ENCODE measurements around the gene PNN.
"Not testable (repeated sequence)": the region's sequence is repeated elsewhere in the genome, so short reads cannot be mapped to it uniquely, and the experiment has no call there.

Gene PNN

DNA sequence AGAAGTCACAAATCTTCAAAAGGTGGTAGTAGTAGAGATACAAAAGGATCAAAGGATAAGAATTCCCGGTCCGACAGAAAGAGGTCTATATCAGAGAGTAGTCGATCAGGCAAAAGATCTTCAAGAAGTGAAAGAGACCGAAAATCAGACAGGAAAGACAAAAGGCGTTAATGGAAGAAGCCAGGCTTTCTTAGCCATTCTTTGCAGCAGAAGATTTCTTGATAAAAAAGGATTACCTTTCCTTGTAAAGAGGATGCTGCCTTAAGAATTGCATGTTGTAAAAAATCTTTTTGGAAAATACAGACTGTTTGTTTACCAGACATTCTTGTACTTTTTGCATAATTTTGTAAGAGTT, 6.6 kb downstream of the PNN start:
- no peak for DNase-seq

DNA sequence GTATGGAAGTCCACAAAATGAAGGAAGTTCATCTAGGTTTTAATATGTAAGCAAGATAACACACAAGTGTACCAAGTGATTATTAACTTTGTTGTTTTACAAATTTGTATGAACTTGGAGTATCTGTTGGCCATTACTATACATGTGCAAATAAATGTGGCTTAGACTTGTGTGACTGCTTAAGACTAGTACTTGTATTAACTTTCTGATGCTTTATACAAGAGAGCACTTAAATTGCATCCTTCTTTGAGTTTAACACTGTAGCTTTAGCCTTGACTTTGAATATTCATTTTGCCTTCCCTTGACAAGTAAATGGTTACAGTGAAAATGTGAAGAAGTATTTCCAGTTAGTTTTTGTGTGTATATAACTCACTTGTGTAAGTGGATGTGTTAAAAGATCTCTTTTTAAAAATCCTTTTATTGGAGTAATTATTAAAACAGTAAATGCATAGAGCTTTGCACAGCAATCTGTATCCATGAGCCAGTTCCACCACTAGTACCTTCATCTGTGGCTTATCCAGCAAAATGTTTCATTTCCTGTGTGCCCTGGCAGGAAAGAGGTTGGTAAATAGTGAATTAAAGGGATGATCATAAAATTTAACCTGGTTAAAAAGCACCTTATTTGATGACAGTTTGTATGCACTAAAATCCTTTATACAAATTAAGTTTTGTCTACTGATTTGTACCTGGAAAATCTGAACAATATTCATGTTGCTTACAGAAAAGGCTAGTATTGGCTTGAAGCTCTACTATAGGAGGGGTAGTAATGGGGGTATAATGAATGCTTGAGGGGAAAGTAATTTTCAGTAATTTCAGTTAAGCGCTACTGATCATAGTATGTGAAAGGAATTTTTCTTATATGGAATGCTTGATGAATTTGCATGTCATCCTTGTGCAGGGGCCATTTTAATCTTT, 8.0 kb downstream of the PNN start:
- DNase-seq, result no peak

DNA sequence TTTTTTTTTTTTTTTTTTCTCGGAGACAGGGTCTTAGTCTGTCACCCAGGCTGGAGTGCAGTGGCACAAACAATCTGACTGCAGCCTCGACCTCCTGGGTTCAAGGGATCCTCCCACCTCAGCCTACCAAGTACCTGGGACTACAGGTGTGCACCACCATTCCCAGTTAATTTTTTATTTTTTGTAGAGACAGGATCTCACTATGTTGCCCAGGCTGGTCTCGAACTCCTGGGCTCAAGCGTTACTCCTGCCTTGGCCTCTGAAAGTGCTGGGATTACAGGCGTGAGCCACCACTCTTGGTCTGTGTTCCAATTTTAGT, 8.6 kb downstream of the PNN start:
- DNase-seq, result not testable (repeated sequence)

DNA sequence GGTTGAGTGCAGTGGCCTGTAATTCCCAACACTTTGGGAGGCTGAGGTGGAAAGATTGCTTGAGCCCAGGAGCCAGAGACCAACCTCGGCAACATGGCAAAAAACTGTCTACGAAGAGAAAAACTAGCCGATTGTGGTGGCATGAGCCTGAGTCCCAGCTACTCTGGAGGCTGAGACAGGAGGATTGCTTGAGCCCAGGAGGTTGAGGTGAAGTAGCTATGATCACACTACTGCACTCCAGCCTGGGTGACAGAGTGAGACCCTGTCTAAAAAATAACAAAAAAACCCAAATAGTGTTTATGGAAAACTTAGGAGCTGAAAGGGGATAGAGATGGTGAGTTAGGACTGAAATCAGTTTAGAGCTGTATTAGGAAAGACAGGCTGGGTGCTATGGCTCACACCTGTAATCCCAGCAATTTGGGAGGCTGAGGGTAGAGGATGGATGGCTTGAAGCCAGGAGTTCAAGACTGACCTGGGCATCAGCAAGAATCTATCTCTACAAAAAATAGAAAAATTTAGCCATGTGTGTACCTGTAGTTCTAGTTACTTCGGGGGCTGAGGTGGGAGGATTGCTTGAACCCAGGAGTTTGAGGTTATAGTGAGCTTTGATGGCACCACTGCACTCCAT, 9.7 kb downstream of the PNN start:
- DNase-seq, result no peak

GRCh38 chr14:39185256-39186049, 10.4 kb downstream of the PNN start:
- no peak for DNase-seq

DNA sequence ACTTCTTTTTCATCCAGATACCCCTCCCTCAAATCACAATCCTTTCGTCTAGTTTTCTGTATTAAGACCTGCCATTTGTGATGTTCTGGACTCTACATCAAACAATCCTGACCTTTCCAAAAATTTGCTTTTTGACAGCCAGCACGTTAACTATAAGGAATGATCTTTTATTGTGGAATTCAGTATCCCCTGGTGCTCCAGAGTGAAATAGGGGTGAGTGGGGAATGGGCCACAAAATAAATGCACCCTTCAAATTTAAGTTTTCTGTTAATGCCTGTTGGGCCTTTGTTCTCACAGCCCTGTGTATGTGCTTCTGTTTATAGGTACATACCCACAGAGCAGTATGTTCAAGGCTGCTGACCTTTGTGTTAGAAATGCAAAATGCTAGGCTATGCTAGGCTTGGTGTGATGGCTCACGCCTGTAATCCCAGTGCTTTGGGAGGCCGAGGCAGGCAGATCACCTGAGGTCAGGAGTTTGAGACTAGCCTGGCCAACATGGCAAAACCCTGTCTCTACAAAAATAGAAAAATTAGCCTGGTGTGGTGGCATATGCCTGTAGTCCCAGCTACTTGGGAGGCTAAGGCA, 12.0 kb downstream of the PNN start:
- no peak for DNase-seq

- DNase-seq, result no peak
Measured at GRCh38 chr14:39203659-39204606, 28.9 kb downstream of the PNN start.

- not testable (repeated sequence) for DNase-seq
Measured at GRCh38 chr14:39207430-39207829, 32.4 kb downstream of the PNN start.

- no peak for DNase-seq
Measured at GRCh38 chr14:39211109-39211741, 36.2 kb downstream of the PNN start.

DNA sequence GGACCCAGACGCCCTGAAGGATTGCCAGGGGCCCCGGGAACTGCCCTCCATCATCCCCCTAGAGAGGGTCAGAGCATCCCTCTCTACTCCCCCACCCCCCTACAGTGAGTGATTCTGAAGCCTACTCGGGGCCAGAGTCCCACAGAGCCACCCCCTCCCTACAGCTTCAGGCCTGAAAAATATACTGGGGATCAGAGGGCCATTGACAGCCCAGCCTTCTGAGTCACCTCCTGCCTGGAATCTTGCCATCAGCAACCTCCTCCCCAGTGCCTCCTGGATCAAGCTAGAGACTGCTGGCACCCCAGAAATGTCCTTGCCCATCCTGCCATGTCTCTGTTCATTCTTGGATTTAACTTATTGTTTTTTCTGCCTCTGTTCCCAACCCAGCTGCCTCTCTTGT, 37.0 kb downstream of the PNN start:
- no peak for DNase-seq

GRCh38 chr14:39212693-39213092, 37.6 kb downstream of the PNN start:
- DNase-seq, result no peak

DNA sequence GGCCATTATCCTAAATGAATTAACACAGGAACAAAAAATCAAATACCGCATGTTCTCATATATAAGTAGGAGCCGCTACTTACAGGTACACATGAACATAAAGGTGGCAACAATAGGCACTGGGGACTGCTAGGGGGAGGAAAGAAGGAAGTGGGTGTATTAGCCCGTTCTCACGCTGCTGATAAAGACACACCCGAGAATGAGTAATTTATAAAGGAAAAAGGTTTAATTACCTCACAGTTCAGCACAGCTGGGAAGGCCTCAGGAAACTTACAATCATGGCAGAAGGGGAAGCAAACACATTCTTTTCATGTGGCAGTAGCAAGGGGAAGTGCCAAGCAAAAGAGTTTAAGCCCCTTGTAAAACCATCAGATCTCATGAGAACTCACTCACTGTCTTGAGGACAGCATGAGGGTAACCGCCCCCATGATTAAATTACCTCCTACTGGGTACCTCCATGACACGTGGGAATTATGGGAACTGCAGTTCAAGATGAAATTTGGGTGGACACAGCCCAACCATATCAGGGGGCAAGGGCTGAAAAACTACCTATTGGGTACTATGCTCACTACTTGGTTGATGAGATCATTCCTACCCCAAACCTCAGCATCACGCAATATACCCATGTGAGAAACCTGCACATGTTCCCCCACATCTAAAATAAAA, 42.3 kb downstream of the PNN start:
- DNase-seq, result no peak

GRCh38 chr14:39218171-39218769, 43.2 kb downstream of the PNN start:
- no peak for DNase-seq

DNA sequence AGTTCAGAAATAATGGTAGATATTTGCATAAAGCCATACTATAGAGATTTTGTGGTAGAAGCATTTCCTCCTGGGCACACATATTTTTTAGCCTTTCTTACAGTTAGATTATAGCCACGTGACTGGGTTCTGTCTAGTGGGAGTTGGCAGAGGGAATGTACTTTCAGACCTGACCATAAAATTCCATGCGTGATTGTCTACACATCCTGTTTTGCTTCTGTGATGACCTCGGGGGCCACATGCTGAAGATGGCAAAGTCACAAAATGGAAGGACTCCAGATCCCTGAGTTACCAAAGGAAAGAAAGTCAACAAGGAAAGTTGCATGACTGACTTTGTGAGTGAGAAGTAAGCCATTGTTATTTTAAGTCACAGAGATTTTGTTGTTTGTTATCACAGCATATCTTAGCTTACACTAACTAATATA, 44.0 kb downstream of the PNN start:
- DNase-seq, result no peak

- not testable (repeated sequence) for DNase-seq
Measured at GRCh38 chr14:39220473-39220872, 45.4 kb downstream of the PNN start.

DNA sequence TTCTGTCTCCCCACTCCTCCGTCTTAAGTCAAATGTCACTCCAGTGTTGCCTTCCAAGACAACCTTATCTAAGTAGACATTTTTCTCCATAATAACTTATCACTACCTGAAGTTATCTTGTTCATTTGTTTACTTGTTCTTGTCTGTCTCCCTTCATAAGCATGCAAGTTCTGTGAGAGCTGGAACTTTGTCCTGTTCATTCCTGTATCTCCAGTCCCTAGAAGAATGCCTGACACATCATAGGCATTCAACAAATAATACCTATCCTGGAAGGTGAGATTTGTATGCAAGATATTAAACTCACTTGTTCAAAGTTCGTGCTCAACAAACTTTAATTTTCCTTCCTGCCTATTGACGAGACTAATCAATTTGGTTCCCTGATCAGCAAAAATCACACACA, 53.0 kb downstream of the PNN start:
- no peak for DNase-seq

DNA sequence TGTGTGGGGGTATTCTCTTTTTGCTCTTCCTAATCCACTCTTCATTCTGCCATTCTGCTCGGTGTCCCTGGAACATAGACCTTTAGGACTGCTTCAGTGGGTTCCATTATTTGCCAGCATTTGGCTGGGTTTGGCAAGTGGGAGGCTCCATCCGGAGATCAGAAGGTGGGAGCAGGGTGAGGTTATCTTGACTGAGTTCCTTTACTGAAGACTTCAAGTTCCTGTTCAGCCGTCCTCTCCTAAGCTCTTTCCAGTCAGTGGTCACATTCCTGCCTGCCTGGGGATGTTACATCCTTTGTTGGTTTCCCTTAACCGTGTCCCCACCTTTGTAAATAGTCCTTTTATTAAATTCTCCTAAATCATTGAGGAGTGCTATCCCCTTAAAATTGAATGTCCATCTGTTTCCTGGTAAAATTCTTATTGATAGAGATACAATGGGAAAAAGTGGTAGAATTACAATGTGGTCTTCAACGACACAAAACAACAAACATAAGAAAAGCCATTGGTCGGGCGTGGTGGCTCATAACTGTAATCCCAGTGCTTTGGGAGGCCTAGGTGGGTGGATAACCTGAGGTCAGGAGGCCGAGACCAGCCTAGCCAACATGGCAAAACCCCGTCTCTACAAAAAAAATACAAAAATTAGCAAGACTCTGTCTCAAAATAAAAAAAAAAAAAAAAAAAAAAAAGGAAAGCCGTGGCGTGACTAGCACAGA, 53.6 kb downstream of the PNN start:
- DNase-seq, result no peak

DNA sequence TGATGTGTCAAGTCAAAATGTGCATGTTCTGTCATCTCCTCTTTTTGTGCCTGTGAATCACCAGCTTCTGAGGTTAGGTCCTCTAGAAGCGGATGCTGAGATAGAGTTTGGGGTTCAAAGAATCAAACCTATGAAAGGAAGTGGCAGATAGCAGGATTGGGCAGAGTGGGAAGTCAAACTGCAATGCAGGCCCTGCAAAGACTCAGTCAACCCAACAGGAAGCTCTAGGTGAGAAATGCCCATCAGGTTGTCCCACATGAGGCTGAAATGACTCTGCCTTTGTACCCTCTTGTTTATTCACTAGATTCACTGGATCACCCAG, 54.1 kb downstream of the PNN start:
- DNase-seq, result no peak

GRCh38 chr14:39229601-39230110, 54.6 kb downstream of the PNN start:
- DNase-seq, result no peak

DNA sequence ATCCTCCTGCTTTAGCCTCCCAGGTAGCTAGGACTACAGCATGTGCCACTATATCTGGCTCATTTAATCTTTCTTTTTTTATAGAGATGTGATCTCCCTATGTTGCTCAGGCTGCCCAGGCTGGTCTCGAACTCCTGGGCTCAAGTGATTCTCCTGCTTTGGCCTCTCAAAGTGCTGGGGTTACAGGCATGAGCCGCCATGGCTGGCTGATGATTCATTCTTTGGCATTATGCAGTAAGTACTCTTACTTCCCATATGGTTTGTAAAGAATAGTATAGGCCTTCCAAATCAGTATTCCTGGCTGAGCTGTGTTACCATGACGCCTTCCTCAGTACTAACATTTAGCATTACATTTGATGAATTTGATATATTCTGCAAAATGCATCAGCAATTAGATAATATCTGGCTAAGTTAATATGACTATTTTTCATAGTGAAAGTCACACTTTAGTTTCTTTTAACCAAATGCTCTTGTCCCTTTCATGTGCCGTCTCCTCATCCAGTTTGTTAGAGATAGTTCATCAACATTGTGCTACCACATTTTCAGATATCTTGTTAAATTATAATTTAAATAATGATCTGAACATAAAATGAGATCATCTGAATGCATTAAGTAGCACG, 55.5 kb downstream of the PNN start:
- DNase-seq, result no peak
